H1 (cell line): ENCODE measurements around the gene SLX4. TPM values are rescaled to one million over a fixed set of nuclear protein-coding genes. Genes with fewer than 3 reads are reported as not detected.
A peak's percentile ranks its signal among the peaks of the same experiment; 100 is the strongest.

Experiments
- CTCF ChIA-PET: fragments of 300-600 bp; sonication (Branson Sonifier 250); formaldehyde crosslinking; loops from one replicate; lab custom pipeline; 2021; ENCODE audit not compliant: partially characterized antibody; lab: Charles Lee
- POLR2A ChIA-PET: fragments of 300-600 bp; sonication (Branson Sonifier 250); formaldehyde crosslinking; loops from one replicate; lab custom pipeline; 2021; ENCODE audit warnings: inconsistent platforms; ENCODE audit not compliant: partially characterized antibody; lab: Charles Lee
- DNase-seq, 2 experiments: peaks; one replicate each; pipeline versions ENCODE4 v3.0.0 to v3.0.0-alpha.2; 2010 to 2022; ENCODE audit warnings: low spot score in 2 of 2, low read depth in 1 of 2, mixed read lengths in 1 of 2
- FAIRE-seq: peaks from 2 replicates; lab custom pipeline; 2011; peaks lifted over from hg19 to GRCh38; lab: Jason Lieb, UNC
- H2AFZ ChIP-seq: 2 replicates; pipeline ENCODE4 v1.8.1; 2012; ENCODE audit warnings: low read length, inconsistent platforms
- H2AK5ac ChIP-seq: 2 replicates; pipeline ENCODE4 v1.6.1; 2013; ENCODE audit warnings: low read depth, low read length
- H2BK120ac ChIP-seq: replicated peaks from 2 replicates; pipeline ENCODE3; 2013; ENCODE audit warnings: low read depth, low read length, inconsistent platforms
- H2BK12ac ChIP-seq: 2 replicates; pipeline ENCODE4 v1.6.1; 2013; ENCODE audit warnings: low read depth, low read length
- H2BK15ac ChIP-seq: 2 replicates; pipeline ENCODE4 v1.6.1; 2013; ENCODE audit warnings: low read length
- H2BK20ac ChIP-seq: 2 replicates; pipeline ENCODE4 v1.6.1; 2013; ENCODE audit warnings: low read length
- H2BK5ac ChIP-seq: 2 replicates; pipeline ENCODE4 v1.6.1; 2013; ENCODE audit warnings: low read depth, low read length
- H3K14ac ChIP-seq: 2 replicates; pipeline ENCODE4 v1.6.1; 2013; ENCODE audit warnings: inconsistent platforms; ENCODE audit not compliant: insufficient read length
- H3K18ac ChIP-seq: 2 replicates; pipeline ENCODE4 v1.6.1; 2013; ENCODE audit warnings: low read length; ENCODE audit errors: extremely low read depth
- H3K23ac ChIP-seq: 2 replicates; pipeline ENCODE4 v1.6.1; 2013; ENCODE audit warnings: inconsistent platforms; ENCODE audit not compliant: insufficient read length
- H3K23me2 ChIP-seq: 2 replicates; pipeline ENCODE4 v1.6.1; 2013; ENCODE audit warnings: low read depth, low read length
- H3K27ac ChIP-seq: 2 replicates; pipeline ENCODE4 v1.6.1; 2011; ENCODE audit warnings: low read depth, low read length, inconsistent platforms
- H3K27me3 ChIP-seq, 4 experiments: replicated peaks in 1 of 4; 1 replicate in 1 of 4; 2 replicates in 3 of 4; pipeline versions ENCODE4 v1.6.1 to v1.8.1; 2011 to 2013; ENCODE audit warnings: low read length in 3 of 4, mild to moderate bottlenecking in 3 of 4, inconsistent platforms in 2 of 4, mixed read lengths in 2 of 4, moderate library complexity in 1 of 4; ENCODE audit not compliant: control insufficient read depth in 3 of 4, insufficient read depth in 3 of 4; ENCODE audit errors: extremely low read depth in 1 of 4
- H3K36me3 ChIP-seq, 4 experiments: 2 replicates each; pipeline versions ENCODE4 v1.6.1 to v1.8.1; 2011 to 2013; ENCODE audit warnings: mild to moderate bottlenecking in 4 of 4, low read length in 3 of 4, moderate library complexity in 2 of 4, control low read depth in 1 of 4, inconsistent platforms in 1 of 4; ENCODE audit not compliant: insufficient read depth in 4 of 4, control insufficient read depth in 2 of 4
- H3K4ac ChIP-seq: replicated peaks from 2 replicates; pipeline ENCODE3; 2013; ENCODE audit warnings: low read length, low read depth, mixed read lengths, inconsistent platforms; ENCODE audit not compliant: insufficient read length
- H3K4me1 ChIP-seq, 4 experiments: replicated peaks in 1 of 4; 1 replicate in 1 of 4; 2 replicates in 3 of 4; pipeline versions ENCODE4 v1.6.1 to v1.8.1; 2011 to 2013; ENCODE audit warnings: low read length in 3 of 4, inconsistent platforms in 2 of 4, mixed read lengths in 1 of 4; ENCODE audit not compliant: insufficient read depth in 4 of 4, control insufficient read depth in 3 of 4
- H3K4me2 ChIP-seq, 2 experiments: 2 replicates each; pipeline versions ENCODE4 v1.6.1 to v1.8.1; 2011 to 2013; ENCODE audit warnings: low read depth in 2 of 2, low read length in 2 of 2, control low read depth in 1 of 2, inconsistent platforms in 1 of 2, mild to moderate bottlenecking in 1 of 2; ENCODE audit not compliant: insufficient read depth in 1 of 2
- H3K4me3 ChIP-seq, 4 experiments: fragments of 200-600, 300-600 bp in 1 of 4; sonication (generic), shearing (Covaris generic), sonication (Bioruptor Twin) in 1 of 4; 2 replicates each; pipeline versions ENCODE4 v1.5.1 to v1.8.1; 2011 to 2016; ENCODE audit warnings: low read length in 4 of 4, low read depth in 3 of 4, control low read depth in 2 of 4, inconsistent platforms in 2 of 4, mild to moderate bottlenecking in 2 of 4, mixed read lengths in 1 of 4, moderate library complexity in 1 of 4; ENCODE audit not compliant: insufficient read depth in 2 of 4; ENCODE audit errors: extremely low read depth in 1 of 4
- H3K56ac ChIP-seq: replicated peaks from 2 replicates; pipeline ENCODE3; 2013; ENCODE audit warnings: low read depth, mild to moderate bottlenecking, mixed read lengths, low read length, inconsistent platforms; ENCODE audit not compliant: insufficient read length
- H3K79me1 ChIP-seq: 2 replicates; pipeline ENCODE4 v1.6.1; 2013; ENCODE audit warnings: low read depth, low read length, control low read depth
- H3K79me2 ChIP-seq, 2 experiments: 2 replicates each; pipeline versions ENCODE4 v1.6.1 to v1.8.1; 2012 to 2013; ENCODE audit warnings: low read length in 2 of 2, mild to moderate bottlenecking in 2 of 2, inconsistent platforms in 1 of 2; ENCODE audit not compliant: insufficient read depth in 2 of 2, control insufficient read depth in 1 of 2
- H3K9ac ChIP-seq, 4 experiments: replicated peaks in 1 of 4; 1 replicate in 1 of 4; 2 replicates in 3 of 4; pipeline versions ENCODE4 v1.6.1 to v1.8.1; 2011 to 2013; ENCODE audit warnings: low read depth in 3 of 4, low read length in 3 of 4, control low read depth in 2 of 4, mild to moderate bottlenecking in 2 of 4, moderate library complexity in 2 of 4, inconsistent platforms in 1 of 4; ENCODE audit errors: extremely low read depth in 1 of 4
- H3K9me3 ChIP-seq, 2 experiments: 2 replicates each; pipeline versions ENCODE4 v1.6.1 to v1.8.1; 2012 to 2013; ENCODE audit warnings: mild to moderate bottlenecking in 2 of 2, moderate library complexity in 2 of 2, control low read depth in 1 of 2, inconsistent platforms in 1 of 2, low read depth in 1 of 2, low read length in 1 of 2, mixed read lengths in 1 of 2; ENCODE audit not compliant: insufficient read depth in 2 of 2
- H4K20me1 ChIP-seq, 2 experiments: replicated peaks in 1 of 2; 2 replicates each; pipeline versions ENCODE3 to v1.8.1; 2011 to 2013; ENCODE audit warnings: inconsistent platforms in 2 of 2, low read length in 2 of 2, mild to moderate bottlenecking in 1 of 2; ENCODE audit not compliant: insufficient read depth in 2 of 2, control insufficient read depth in 1 of 2
- H4K5ac ChIP-seq: 2 replicates; pipeline ENCODE4 v1.6.1; 2013; ENCODE audit warnings: low read length, low read depth, mixed read lengths, inconsistent platforms; ENCODE audit not compliant: insufficient read length
- H4K8ac ChIP-seq: 2 replicates; pipeline ENCODE4 v1.8.0; 2013; ENCODE audit warnings: mild to moderate bottlenecking, moderate library complexity, low read length, inconsistent platforms; ENCODE audit not compliant: insufficient read depth; ENCODE audit errors: extremely low read depth
- H4K91ac ChIP-seq: replicated peaks from 2 replicates; pipeline ENCODE3; 2013; ENCODE audit warnings: low read length, mixed read lengths, inconsistent platforms; ENCODE audit not compliant: insufficient read length
- KDM4A ChIP-seq: IDR thresholded peaks from one replicate; pipeline ENCODE4 v1.7.1; 2012; ENCODE audit warnings: low read depth, mild to moderate bottlenecking, moderate library complexity, low read length, inconsistent platforms; ENCODE audit not compliant: severe bottlenecking
- PHF8 ChIP-seq: fragments of 200-600 bp; sonication (generic); conservative IDR thresholded peaks from 2 replicates; pipeline ENCODE4 v1.7.1; 2012; ENCODE audit warnings: low read depth, mild to moderate bottlenecking, inconsistent platforms, low read length, moderate library complexity
- SIN3A ChIP-seq, 2 experiments: IDR thresholded peaks in 1 of 2; conservative IDR thresholded peaks in 1 of 2; 2 replicates each; pipeline ENCODE4 v1.6.1; 2011 to 2012; ENCODE audit warnings: low read length in 2 of 2, improper control_type of control experiment in 1 of 2, low read depth in 1 of 2, mild to moderate bottlenecking in 1 of 2
- TEAD4 ChIP-seq: IDR thresholded peaks from 2 replicates; pipeline ENCODE4 v1.6.1; 2012; ENCODE audit warnings: low read depth, low read length, inconsistent platforms, mixed read lengths
- WGBS, 2 experiments: shearing (Covaris generic) in 1 of 2; methylation state at CpG; one replicate each; pipeline versions ENCODE4 v1.1.6 to v1.1.7; 2013 to 2015; ENCODE audit warnings: low lambda C conversion rate in 2 of 2, mixed read lengths in 2 of 2, inconsistent platforms in 1 of 2, low coverage in 1 of 2, missing lambda C conversion rate in 1 of 2; ENCODE audit not compliant: insufficient replicate concordance in 2 of 2, insufficient coverage in 1 of 2, insufficient read length in 1 of 2; ENCODE audit errors: extremely low coverage in 1 of 2, missing lambda C conversion rate in 1 of 2; 5-methylcytosine and 5-hydroxymethylcytosine counted together
- polyA plus RNA-seq, 7 experiments: library from polyadenylated mRNA; depleted of rRNA in 3 of 7; stranded (reverse) in 5 of 7; unstranded in 2 of 7; fragments of >200 nt in 5 of 7; fragments of 200-250 nt in 2 of 7; gene quantifications; 1 replicate in 5 of 7; 2 replicates in 1 of 7; 4 replicates in 1 of 7; pipeline versions ENCODE4 v1.2.1 to v1.2.3, GENCODE V29; 2011 to 2013; ENCODE audit warnings: missing spikeins in 2 of 7, mixed read lengths in 2 of 7
- total RNA-seq: library from RNA; stranded (reverse); fragmentation: NEBNext Ultra II Directional; extraction: Animal tissue kit (Norgen Biotek cat#: 25700); gene quantifications from 2 replicates; pipeline ENCODE4 v1.2.1, GENCODE V29; 2021

SLX4 gene
- total and polyA plus RNA-seq, 2 of the 8 experiments (the other 6 are each of a cell fraction or from before 2014, with no cell fraction given), result 4.4 to 11.4 TPM

DNA sequence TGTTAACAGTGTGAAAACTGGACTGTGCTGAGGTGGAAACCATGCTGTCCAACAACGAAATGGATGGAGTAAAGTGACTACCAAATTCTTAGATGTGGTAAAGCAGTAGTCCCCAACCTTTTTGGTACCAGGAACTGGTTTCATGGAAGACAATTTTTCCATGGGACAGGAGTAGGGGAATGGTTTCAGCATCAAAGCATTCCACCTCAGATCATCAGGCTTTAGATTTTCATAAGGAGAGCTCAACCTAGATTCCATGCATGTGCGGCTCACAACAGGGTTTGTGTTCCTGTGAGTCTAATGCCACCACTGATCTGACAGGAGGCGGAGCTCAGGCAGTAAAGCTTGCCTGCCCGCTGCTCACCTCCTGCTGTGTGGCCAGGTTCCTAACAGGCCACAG, 11.5 kb downstream of the SLX4 start:
- Histone ChIP-seq H3K79me2 (no peaks in the 10 kb centered on the region), H3K23ac (no peak overlapping the region), H3K36me3 (peaks cover 0 to 31% (median 19%) of the 10 kb centered on the region in 4 experiments; a peak in 6 of 8 replicates), H3K14ac (no peak overlapping the region), H3K9ac (no peak overlapping the region), H4K91ac (no peak overlapping the region), H3K79me1 (no peaks in the 10 kb centered on the region; the same call in 1 of the 2 replicates), H2BK20ac (no peak overlapping the region), H4K20me1 (peaks cover 0 to 3% of the 10 kb centered on the region in 2 experiments), H3K4ac (no peak overlapping the region), H4K5ac (no peak overlapping the region), H2AK5ac (no peak overlapping the region), H3K23me2 (no peaks in the 10 kb centered on the region), H4K8ac (no peak overlapping the region), H2BK12ac (no peak overlapping the region), H3K4me3 (no peak overlapping the region), H3K56ac (no peak overlapping the region), H2BK15ac (no peak overlapping the region), H2AFZ (no peak overlapping the region), H2BK120ac (no peak overlapping the region), H3K9me3 (peaks cover 12 to 18% of the 10 kb centered on the region in 2 experiments), H3K4me2 (no peak overlapping the region), H3K4me1 (no peaks in the 10 kb centered on the region), H3K18ac (no peak overlapping the region), H2BK5ac (no peak overlapping the region), H3K27me3 (no peaks in the 10 kb centered on the region; a peak in 1 of 7 replicates), H3K27ac (no peak overlapping the region)
- ChIA-PET CTCF (interaction anchor here (0.6 kb wide), 1 partner anchor 203 kb away, joined by 3 read pairs; no protein-coding TSS in a partner anchor), POLR2A (interaction anchor here (1.4 kb wide), 1 partner anchor 12 kb away, joined by 5 read pairs; the partner anchor contains the start of gene SLX4)
- TF ChIP-seq PHF8 (no peak), SIN3A (conservative IDR thresholded peaks at IDR 0.05 in 1 of 2, IDR thresholded peaks at IDR 0.05 in 1 of 2; ENCODE audit: low read depth in 1 of 2, low read length in 2 of 2) (no peak), KDM4A (no peak), TEAD4 (peak; percentile 52; the same call in 1 of the 2 replicates)
- DNase-seq, result no peak
- 92% methylated on average over 4 of the region's 4 CpGs; no CpG with 5 or more reads in 1 of the 2 experiments for WGBS, 2 experiments
- FAIRE-seq, result peak; percentile 32
